DND-41 (cell line): ENCODE results near the gene G3BP1.
A peak's percentile ranks its signal among the peaks of the same experiment; 100 is the strongest.

ENCODE experiments used
- EZH2 ChIP-seq: IDR thresholded peaks from 3 replicates; pipeline ENCODE4 v1.6.1; 2012; ENCODE audit warnings: borderline replicate concordance, low read depth, mild to moderate bottlenecking, moderate library complexity, low read length, inconsistent platforms; ENCODE audit not compliant: severe bottlenecking
- TF ChIP-seq, protein P1 (sequence below): IDR thresholded peaks from 2 replicates; pipeline ENCODE4 v1.5.1; 2012; ENCODE audit warnings: borderline replicate concordance, low read length, moderate library complexity, mild to moderate bottlenecking; ENCODE audit not compliant: poor library complexity, severe bottlenecking; ENCODE audit errors: extremely low read depth

DNA sequence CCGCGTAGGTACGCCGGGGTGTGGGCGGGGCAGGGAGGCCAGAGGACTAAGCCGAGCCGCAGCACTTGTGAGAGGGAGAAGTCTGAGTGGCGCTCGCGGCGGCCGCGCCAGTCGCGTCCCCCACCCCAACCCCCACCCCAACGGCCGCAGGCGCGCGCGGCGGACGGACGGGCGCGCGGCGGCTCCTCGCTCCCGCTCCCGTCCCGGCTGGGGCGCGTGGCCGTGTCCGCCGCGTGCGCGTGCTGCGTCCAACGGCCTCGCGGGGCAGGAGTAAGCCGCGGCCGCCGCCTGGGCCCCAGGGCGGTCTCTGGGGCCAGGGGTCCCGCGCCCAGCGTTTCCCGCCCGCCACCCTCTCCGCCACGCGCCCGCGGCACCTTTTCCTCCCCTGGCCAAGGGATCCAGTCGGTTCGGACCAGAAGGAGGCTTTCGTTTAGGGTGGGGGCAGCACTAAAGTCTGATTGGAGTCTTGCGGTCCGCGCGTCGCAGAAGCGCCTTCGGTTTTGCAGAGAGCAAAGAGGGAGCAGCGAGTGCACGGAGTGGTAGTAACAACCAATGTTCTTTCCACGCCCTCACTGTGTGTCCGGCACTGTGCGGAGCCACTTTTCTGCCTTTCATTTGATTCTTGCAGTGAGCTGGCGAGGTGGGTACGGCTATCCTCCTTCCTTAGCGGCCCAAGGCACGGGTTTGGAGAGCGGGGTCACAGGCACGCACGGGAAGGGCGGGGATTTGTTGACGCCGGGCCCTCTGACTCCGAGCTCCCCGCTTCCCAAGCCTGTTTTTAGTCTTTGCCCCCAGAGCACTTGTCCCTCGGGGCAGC lies 483 bp downstream of the G3BP1 start:
- TF ChIP-seq, protein P1, sequence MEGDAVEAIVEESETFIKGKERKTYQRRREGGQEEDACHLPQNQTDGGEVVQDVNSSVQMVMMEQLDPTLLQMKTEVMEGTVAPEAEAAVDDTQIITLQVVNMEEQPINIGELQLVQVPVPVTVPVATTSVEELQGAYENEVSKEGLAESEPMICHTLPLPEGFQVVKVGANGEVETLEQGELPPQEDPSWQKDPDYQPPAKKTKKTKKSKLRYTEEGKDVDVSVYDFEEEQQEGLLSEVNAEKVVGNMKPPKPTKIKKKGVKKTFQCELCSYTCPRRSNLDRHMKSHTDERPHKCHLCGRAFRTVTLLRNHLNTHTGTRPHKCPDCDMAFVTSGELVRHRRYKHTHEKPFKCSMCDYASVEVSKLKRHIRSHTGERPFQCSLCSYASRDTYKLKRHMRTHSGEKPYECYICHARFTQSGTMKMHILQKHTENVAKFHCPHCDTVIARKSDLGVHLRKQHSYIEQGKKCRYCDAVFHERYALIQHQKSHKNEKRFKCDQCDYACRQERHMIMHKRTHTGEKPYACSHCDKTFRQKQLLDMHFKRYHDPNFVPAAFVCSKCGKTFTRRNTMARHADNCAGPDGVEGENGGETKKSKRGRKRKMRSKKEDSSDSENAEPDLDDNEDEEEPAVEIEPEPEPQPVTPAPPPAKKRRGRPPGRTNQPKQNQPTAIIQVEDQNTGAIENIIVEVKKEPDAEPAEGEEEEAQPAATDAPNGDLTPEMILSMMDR: peak; percentile 11
- TF ChIP-seq EZH2: no peak
